IPS-NIHi7 (cell line): Measurements from ENCODE around the gene ARRDC2.
"Not testable (repeated sequence)": the region's sequence is repeated elsewhere in the genome, so short reads cannot be mapped to it uniquely, and the experiment has no call there.

Experiments
- DNase-seq: peaks from one replicate; pipeline ENCODE4 v3.0.0; 2012; ENCODE audit warnings: mixed read lengths; ENCODE audit errors: extremely low spot score

ARRDC2 gene

DNA sequence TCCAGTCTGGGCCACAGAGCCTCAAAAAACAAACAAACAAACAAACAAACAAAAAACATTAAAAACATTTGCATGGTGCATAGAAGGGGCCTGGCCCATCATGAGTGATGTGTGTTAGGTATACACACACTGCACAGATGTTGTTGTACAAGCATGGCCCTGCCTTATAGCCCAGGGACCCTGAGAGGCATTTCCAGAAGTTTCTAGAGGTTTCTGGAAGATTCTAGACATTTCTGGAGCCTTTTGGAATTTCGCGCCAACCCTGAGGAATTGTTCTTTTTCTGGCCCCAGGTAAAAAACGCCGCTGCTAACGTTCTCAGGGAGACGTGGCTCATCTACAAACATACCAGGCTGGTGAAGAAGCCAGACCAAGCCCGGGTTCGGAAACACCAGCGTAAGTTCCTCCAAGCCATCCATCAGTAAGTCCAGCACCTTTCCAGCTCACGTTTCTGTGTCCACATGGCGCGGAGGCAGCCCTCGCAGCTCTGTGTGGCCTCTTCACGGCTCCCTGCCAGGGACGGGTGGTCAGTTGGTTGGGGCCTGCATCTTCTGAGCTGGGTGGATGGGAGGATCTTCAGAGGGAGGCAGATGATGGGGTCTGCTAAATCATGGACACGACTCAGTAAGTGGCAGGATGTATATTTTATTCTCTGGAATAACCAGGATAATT is 18.4 kb upstream of the ARRDC2 start:
- DNase-seq: no peak

GRCh38 chr19:17993076-17993813 is 14.7 kb upstream of the ARRDC2 start:
- DNase-seq: no peak

- peak; percentile 93 for DNase-seq
Measured at GRCh38 chr19:17996826-17997316, 11.1 kb upstream of the ARRDC2 start.

DNA sequence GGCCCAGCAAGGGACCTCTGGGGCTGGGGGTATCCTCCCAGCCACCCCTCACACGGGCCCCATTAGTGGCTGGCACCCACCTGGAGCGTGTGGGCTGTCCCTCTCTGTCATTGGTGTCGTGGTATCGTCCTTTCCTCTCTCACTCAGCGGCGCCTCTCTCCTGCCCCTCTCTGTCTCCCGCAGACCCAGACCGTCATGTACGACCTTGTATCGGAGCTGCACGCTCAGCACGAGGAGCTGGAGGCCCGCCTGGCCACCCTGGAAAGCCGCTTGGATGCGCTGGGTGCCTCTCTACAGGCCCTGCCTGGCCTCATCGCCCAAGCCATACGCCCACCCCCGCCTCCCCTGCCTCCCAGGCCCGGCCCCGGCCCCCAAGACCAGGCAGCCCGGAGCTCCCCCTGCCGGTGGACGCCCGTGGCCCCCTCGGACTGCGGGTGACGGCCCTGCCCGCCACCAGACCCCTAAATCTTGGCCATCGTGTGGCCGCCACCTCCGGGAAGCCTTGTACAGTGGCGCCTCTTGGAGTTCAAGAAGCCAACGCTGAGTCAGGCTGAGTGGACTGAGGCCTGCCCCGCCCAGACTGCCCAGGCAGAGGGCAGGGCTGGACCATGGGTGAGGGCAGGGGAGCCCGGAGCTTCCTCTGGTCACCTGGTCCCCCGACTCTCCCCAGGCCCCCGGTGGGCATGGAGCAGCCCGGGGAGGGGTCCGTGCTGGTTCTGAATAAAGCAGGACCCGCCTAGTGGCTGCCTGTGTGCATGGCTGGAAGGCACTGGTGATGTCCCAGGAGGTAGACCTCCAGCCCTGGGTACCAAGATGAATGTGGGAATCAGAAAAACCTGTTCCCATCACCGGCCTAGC is 9.8 kb upstream of the ARRDC2 start:
- DNase-seq: peak; percentile 61

- no peak for DNase-seq
Measured at GRCh38 chr19:17998827-17999150, 9.2 kb upstream of the ARRDC2 start.

- no peak for DNase-seq
Measured at GRCh38 chr19:17999684-18000479, 8.1 kb upstream of the ARRDC2 start.

DNA sequence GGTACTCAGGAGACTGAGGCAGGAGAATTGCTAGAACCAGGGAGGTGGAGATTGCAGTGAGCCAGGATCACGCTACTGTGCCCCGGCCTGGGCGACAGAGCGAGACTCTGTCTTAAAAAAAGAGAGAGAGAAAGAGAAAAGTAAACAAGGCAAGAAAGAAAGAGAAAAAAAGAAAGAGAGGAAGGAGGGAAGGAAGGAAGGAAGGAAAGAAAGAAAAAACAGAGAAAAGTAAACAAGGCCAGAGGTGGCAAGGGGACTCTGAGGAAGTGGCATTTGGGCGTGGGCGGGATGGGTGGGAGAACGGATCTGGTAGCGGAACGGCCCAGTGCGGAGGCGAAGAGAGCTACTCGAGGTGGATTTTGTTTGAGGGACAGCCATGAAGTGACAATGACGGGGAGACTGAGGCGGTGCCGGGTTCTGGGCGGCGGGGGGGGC is 7.5 kb upstream of the ARRDC2 start:
- DNase-seq: no peak

DNA sequence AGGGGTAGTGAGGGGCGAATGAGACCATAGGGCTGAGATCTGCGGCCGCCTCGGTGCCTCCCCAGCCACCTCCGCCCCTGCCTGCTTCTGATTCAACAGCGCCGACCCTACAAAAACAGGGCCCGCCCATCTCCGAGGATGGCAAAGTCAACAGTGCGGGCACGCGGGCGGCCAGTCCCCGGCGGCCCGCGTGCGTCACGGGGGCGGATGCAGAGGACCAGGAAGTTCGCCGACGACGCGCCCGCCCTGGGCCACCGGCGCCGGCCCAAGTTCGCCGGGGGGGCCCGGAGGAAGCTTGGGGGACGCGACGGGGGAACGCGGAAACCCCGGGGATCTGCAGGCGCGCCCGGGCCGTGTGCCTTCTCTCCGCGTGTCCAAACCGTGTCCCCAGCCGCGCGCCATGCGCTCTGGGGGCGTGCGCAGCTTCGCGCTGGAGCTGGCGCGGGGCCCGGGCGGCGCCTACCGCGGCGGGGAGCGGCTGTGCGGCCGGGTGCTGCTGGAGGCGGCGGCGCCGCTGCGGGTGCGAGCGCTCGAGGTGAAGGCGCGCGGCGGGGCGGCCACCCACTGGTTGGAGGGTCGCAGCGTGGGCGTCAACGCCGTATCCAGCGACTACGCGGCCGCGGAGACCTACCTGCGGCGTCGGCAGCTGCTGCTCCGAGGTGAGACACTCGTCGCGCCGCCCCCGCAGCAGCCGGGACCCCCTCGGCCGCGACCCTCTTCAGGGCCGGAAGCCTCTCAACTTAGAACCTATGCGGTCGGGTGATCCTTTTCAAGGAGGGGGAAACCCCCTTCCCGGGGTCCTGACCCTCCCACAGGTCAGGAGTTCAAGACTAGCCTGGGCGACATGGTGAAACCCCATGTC is 6.8 kb upstream of the ARRDC2 start:
- DNase-seq: peak; percentile 81

- no peak for DNase-seq
Measured at GRCh38 chr19:18001777-18002345, 6.1 kb upstream of the ARRDC2 start.

GRCh38 chr19:18002347-18002850 is 5.6 kb upstream of the ARRDC2 start:
- DNase-seq: no peak

- not testable (repeated sequence) for DNase-seq
Measured at GRCh38 chr19:18005750-18006149, 2.2 kb upstream of the ARRDC2 start.

DNA sequence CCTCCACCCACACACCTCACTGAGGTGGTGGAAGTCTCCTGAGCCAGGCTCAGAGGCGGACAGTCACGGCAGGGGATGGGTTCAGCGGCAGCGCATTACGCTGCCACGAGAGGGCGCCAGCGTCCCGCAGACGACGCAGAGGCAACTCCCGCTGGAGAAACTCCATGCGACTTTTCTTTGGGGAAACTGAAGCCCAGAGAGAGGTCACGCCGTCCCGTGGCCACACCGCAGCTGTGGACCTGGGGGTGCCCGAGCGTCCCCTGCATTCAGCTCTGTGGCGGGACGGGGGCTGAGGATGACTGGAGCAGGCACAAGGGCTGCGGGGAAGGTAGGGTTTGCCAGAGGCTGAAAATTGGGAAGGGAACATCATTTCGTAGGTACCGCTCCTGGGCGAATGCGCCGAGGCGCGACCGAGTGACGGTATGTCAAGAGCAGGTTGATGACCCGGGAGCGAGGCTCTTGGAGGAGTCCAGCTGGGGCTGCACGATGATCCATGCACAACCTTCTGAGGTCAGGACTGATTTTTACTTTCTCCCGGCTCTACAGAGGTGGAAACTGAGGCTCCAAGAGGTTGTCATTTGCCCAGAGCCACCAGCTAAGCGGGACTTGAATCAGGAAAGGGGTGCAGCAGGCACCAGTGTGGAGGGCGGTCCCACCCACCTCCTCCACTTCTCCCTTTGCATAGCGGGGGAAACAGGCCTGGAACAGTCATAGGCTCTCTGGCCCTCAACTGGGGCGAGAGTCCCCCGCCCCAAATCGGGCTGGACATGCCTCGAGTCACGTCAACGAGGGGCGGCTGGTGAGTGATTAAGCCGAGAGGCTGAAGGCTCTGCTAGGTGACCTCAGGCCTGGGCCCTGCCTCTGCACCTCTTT is 690 bp upstream of the ARRDC2 start:
- DNase-seq: peak; percentile 88

- no peak for DNase-seq
Measured at GRCh38 chr19:18008814-18009213, 844 bp downstream of the ARRDC2 start.

- DNase-seq: no peak
Measured at GRCh38 chr19:18009412-18010066, 1.6 kb downstream of the ARRDC2 start.

GRCh38 chr19:18010149-18010548 is 2.2 kb downstream of the ARRDC2 start:
- no peak for DNase-seq

- no peak for DNase-seq
Measured at GRCh38 chr19:18013210-18014111, 5.5 kb downstream of the ARRDC2 start.

GRCh38 chr19:18014197-18014596 is 6.2 kb downstream of the ARRDC2 start:
- DNase-seq: no peak
